Osteoblast (primary cell): ENCODE data around the gene KRT33A. TPM values are rescaled to one million over a fixed set of nuclear protein-coding genes. Genes with fewer than 3 reads are reported as not detected.

ENCODE experiments used
- DNase-seq: peaks from one replicate; pipeline ENCODE4 v3.0.0; 2011; ENCODE audit warnings: low spot score, mixed read lengths; ENCODE audit not compliant: insufficient read length; ENCODE audit errors: missing footprints
- H2AFZ ChIP-seq: 2 replicates; pipeline ENCODE4 v1.6.0; 2011; ENCODE audit warnings: mild to moderate bottlenecking, low read length
- H3K27ac ChIP-seq: 2 replicates; pipeline ENCODE4 v1.5.1; 2011; ENCODE audit warnings: mild to moderate bottlenecking, low read depth, low read length, moderate library complexity
- H3K27me3 ChIP-seq: 2 replicates; pipeline ENCODE4 v1.6.0; 2012; ENCODE audit warnings: mild to moderate bottlenecking, control low read depth, inconsistent platforms, low read length, moderate library complexity; ENCODE audit not compliant: insufficient read depth
- H3K36me3 ChIP-seq: 2 replicates; pipeline ENCODE4 v1.5.1; 2011; ENCODE audit warnings: mild to moderate bottlenecking, low read length, control low read depth, moderate library complexity; ENCODE audit not compliant: insufficient read depth
- H3K4me1 ChIP-seq: 2 replicates; pipeline ENCODE4 v1.5.1; 2011; ENCODE audit warnings: mild to moderate bottlenecking, low read length, control low read depth, moderate library complexity; ENCODE audit not compliant: insufficient read depth
- H3K4me2 ChIP-seq: 2 replicates; pipeline ENCODE4 v1.6.0; 2011; ENCODE audit warnings: mild to moderate bottlenecking, low read length; ENCODE audit not compliant: insufficient read depth
- H3K4me3 ChIP-seq: fragments of 200-600 bp; sonication (generic); 3 replicates; pipeline ENCODE4 v1.5.1; 2012; ENCODE audit warnings: mild to moderate bottlenecking, low read length, inconsistent platforms; ENCODE audit not compliant: insufficient read depth
- H3K79me2 ChIP-seq: 2 replicates; pipeline ENCODE4 v1.6.0; 2012; ENCODE audit warnings: mild to moderate bottlenecking, low read length, control low read depth, inconsistent platforms; ENCODE audit not compliant: insufficient read depth
- H3K9me3 ChIP-seq: 2 replicates; pipeline ENCODE4 v1.5.1; 2011; ENCODE audit warnings: low read depth, low read length, control low read depth
- H4K20me1 ChIP-seq: 2 replicates; pipeline ENCODE4 v1.6.0; 2012; ENCODE audit warnings: mild to moderate bottlenecking, low read length, control low read depth; ENCODE audit not compliant: insufficient read depth
- CTCF ChIP-seq: IDR thresholded peaks from 2 replicates; pipeline ENCODE4 v1.5.1; 2011; ENCODE audit warnings: mild to moderate bottlenecking, low read depth, low read length, moderate library complexity; ENCODE audit errors: extremely low read depth
- total RNA-seq: library from RNA; depleted of rRNA; stranded (reverse); fragments of >200 nt; gene quantifications from 2 replicates; pipeline ENCODE4 v1.2.3, GENCODE V29; 2012

The KRT33A gene
- total RNA-seq, 1 donor: not detected

- TF ChIP-seq CTCF: no peak
- H3K4me2 ChIP-seq: no peak overlapping the region
- no peak overlapping the region for H3K4me3 ChIP-seq
- no peaks in the 10 kb centered on the region for H3K79me2 ChIP-seq
- H3K4me1 ChIP-seq: no peaks in the 10 kb centered on the region
- DNase-seq: no peak
- H3K27ac ChIP-seq: no peak overlapping the region
- no peaks in the 10 kb centered on the region for H3K36me3 ChIP-seq
- no peaks in the 10 kb centered on the region for H4K20me1 ChIP-seq
- H3K27me3 ChIP-seq: no peaks in the 10 kb centered on the region
- no peaks in the 10 kb centered on the region for H3K9me3 ChIP-seq
- no peak overlapping the region for H2AFZ ChIP-seq
Measured at GRCh38 chr17:41333836-41334235, 16.8 kb downstream of the KRT33A start.

DNA sequence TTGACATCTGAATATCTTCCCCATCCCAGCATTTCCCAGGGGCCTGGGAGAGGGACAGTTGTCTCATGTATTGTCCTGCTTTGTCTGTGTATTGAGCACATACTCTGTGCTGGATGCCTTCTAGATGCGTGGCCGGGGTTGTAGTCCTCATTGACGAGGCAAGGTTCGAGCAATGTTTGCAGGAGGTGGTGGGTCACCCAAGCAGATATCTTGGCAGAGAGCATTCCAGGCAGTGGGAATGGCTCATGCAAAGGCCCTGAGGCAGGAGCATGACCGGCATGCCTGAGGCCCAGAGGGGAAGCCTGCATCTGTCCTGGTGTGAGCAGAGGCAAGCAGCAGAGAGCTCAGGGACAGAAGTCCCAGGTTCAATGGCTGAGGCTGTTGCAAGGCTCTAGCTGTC, 17.5 kb downstream of the KRT33A start:
- no peak for DNase-seq
- no peaks in the 10 kb centered on the region for H3K4me1 ChIP-seq
- no peaks in the 10 kb centered on the region for H3K36me3 ChIP-seq
- TF ChIP-seq CTCF: no peak
- no peaks in the 10 kb centered on the region for H3K27me3 ChIP-seq
- H3K9me3 ChIP-seq: no peaks in the 10 kb centered on the region
- H4K20me1 ChIP-seq: no peaks in the 10 kb centered on the region
- no peak overlapping the region for H3K4me2 ChIP-seq
- no peak overlapping the region for H3K4me3 ChIP-seq
- H3K79me2 ChIP-seq: no peaks in the 10 kb centered on the region
- H2AFZ ChIP-seq: no peak overlapping the region
- no peak overlapping the region for H3K27ac ChIP-seq

DNA sequence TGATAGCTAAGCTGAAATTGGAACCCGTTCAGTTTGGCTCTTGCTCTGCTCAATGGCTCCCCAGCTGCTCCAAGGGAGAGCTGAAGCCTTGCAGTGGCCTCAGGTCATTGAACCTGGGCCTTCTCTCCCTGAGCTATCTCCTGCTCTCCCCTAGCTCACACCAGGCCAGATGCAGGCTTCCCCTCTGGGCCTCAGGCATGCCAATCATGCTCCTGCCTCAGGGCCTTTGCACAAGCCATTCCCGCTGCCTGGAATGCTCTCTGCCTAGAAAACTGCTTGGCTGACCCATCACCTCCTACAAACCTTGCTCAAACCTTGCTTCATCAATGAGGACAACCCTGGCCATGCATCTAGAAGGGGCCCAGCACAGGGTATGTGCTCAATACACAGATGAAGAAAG, 18.4 kb downstream of the KRT33A start:
- H3K27me3 ChIP-seq: no peaks in the 10 kb centered on the region
- no peak for TF ChIP-seq CTCF
- H3K9me3 ChIP-seq: no peaks in the 10 kb centered on the region
- no peaks in the 10 kb centered on the region for H3K36me3 ChIP-seq
- H3K4me3 ChIP-seq: no peak overlapping the region
- no peaks in the 10 kb centered on the region for H4K20me1 ChIP-seq
- H3K4me2 ChIP-seq: no peak overlapping the region
- no peaks in the 10 kb centered on the region for H3K4me1 ChIP-seq
- DNase-seq: no peak
- H2AFZ ChIP-seq: no peak overlapping the region
- H3K27ac ChIP-seq: no peak overlapping the region
- H3K79me2 ChIP-seq: no peaks in the 10 kb centered on the region

GRCh38 chr17:41331606-41332005, 19.0 kb downstream of the KRT33A start:
- Histone ChIP-seq H3K9me3 (no peaks in the 10 kb centered on the region), H3K4me2 (no peak overlapping the region), H3K4me1 (no peaks in the 10 kb centered on the region), H2AFZ (no peak overlapping the region), H3K27me3 (no peaks in the 10 kb centered on the region), H3K4me3 (no peak overlapping the region), H3K27ac (no peak overlapping the region), H3K36me3 (no peaks in the 10 kb centered on the region), H3K79me2 (no peaks in the 10 kb centered on the region), H4K20me1 (no peaks in the 10 kb centered on the region)
- no peak for DNase-seq
- TF ChIP-seq CTCF: no peak
